ENCODE data around the gene ARHGAP26. TPM values are rescaled to one million over a fixed set of nuclear protein-coding genes. Genes with fewer than 3 reads are reported as not detected.

ARHGAP26 gene
- total and polyA plus RNA-seq, 2 of the 4 experiments (the other 2 are of a cell fraction) = 0.54 to 0.56 TPM

- Histone ChIP-seq H2AFZ (replicated peaks; ENCODE audit: low read length, poor library complexity) (no peak overlapping the region), H3K18ac (ENCODE audit: low read depth, low read length) (no peak overlapping the region), H4K8ac (ENCODE audit: low read depth in 2 of 2, low read length in 2 of 2) (no peak overlapping the region), H3K4ac (ENCODE audit: low read depth, low read length) (no peak overlapping the region), H4K91ac (ENCODE audit: insufficient read depth, low read depth, low read length) (no peak overlapping the region), H4K5ac (ENCODE audit: low read depth, low read length) (no peak overlapping the region), H3K27me3 (ENCODE audit: control insufficient read depth, insufficient read depth, low read length) (no peaks in the 10 kb centered on the region), H3K4me3 (ENCODE audit: insufficient read depth, low read depth, low read length) (no peak overlapping the region), H3K9ac (ENCODE audit: low read depth, low read length) (no peak overlapping the region), H2AK9ac (replicated peaks; ENCODE audit: low read depth, low read length, poor library complexity) (no peak overlapping the region), H3K14ac (replicated peaks; ENCODE audit: low read depth, low read length) (no peak overlapping the region), H3K36me3 (ENCODE audit: control insufficient read depth, insufficient read depth, low read length) (no peaks in the 10 kb centered on the region), H2BK5ac (ENCODE audit: low read depth, low read length, poor library complexity, severe bottlenecking) (no peak overlapping the region), H3K27ac (ENCODE audit: insufficient read depth, low read length) (no peak overlapping the region), H3K23ac (ENCODE audit: low read depth, low read length) (no peak overlapping the region), H4K20me1 (ENCODE audit: insufficient read depth, low read length) (no peaks in the 10 kb centered on the region), H3K9me3 (ENCODE audit: control insufficient read depth, insufficient read depth, low read length) (no peaks in the 10 kb centered on the region), H2BK120ac (ENCODE audit: low read depth, low read length) (no peak overlapping the region), H2BK15ac (ENCODE audit: low read depth, low read length) (no peak overlapping the region), H3K56ac (ENCODE audit: extremely low read depth, insufficient read depth, low read length) (no peak overlapping the region), H3K9me1 (ENCODE audit: insufficient read depth, low read length) (peaks cover 6% of the 10 kb centered on the region; the same call in 1 of the 2 replicates), H2AK5ac (ENCODE audit: low read depth, low read length) (no peak overlapping the region), H3K4me2 (ENCODE audit: low read depth, low read length) (no peak overlapping the region), H3K4me1 (ENCODE audit: control insufficient read depth, insufficient read depth, low read length) (peaks cover 6% of the 10 kb centered on the region), H3K79me1 (ENCODE audit: low read depth in 1 of 2, low read length in 2 of 2) (no peaks in the 10 kb centered on the region; a peak in 1 of 4 replicates), H2BK20ac (ENCODE audit: low read depth, low read length) (no peak overlapping the region)
- POLR2A ChIA-PET (ENCODE audit: unreplicated experiment) = no interaction called here
- CTCF ChIA-PET = interaction anchor here (0.6 kb wide), 1 partner anchor 47 kb away, joined by 3 read pairs; no protein-coding TSS in a partner anchor
- in situ Hi-C loops (cut with MboI; ENCODE audit: low sequenced_read_pairs) = no loop called here
- DNase-seq = no peak
- intact Hi-C loops (cut with micrococcal nuclease) = no loop called here
- no CpG with 5 or more reads among the region's 4 CpGs for WGBS, 2 experiments (ENCODE audit: extremely low coverage in 2 of 2, insufficient read length in 1 of 2)
- no peak for TF ChIP-seq POLR2A (IDR thresholded peaks at IDR 0.05; ENCODE audit: low read depth, low read length)
- no peak for TF ChIP-seq ELK1 (IDR thresholded peaks at IDR 0.05; ENCODE audit: borderline replicate concordance, low read depth, low read length)
- TF ChIP-seq NFE2L2 (IDR thresholded peaks at IDR 0.05; ENCODE audit: low read depth, low read length) = no peak
- no peak for TF ChIP-seq FOS (IDR thresholded peaks at IDR 0.05; ENCODE audit: low read depth, low read length)
- TF ChIP-seq CEBPB (IDR thresholded peaks at IDR 0.05; ENCODE audit: low read depth, low read length) = no peak
- no peak for TF ChIP-seq USF2 (IDR thresholded peaks at IDR 0.05; ENCODE audit: low read depth, low read length)
- no peak for TF ChIP-seq RCOR1 (IDR thresholded peaks at IDR 0.05; ENCODE audit: insufficient replicate concordance, low read length)
- dilution Hi-C loops (cut with HindIII; ENCODE audit: low sequenced_read_pairs, unreplicated experiment) = no loop called here
- no peak for ATAC-seq (ENCODE audit: low read depth)
- no TSS peak for BruUV-seq (replicated peaks)
Observed at GRCh38 chr5:143210576-143210975, 440.4 kb downstream of the ARHGAP26 start.
